Panc1 (cell line): ENCODE results near the gene SSBP3. TPM values are rescaled to one million over a fixed set of nuclear protein-coding genes. Genes with fewer than 3 reads are reported as not detected.

Experiments
- ATAC-seq: fragments of 200-7000 bp; cut with Tn5 transposase; 2 replicates; pipeline ENCODE4 v1.9.1; 2020; ENCODE audit warnings: mild to moderate bottlenecking, moderate library complexity
- BruUV-seq: library from RNA; stranded (reverse); fragments of 400-500 nt; replicated peaks from 2 replicates; lab custom pipeline; 2021; lab: Mats Ljungman, UMichigan
- CTCF ChIA-PET: fragments of 300-600 bp; sonication (Branson Sonifier 250); formaldehyde crosslinking; loops from one replicate; lab custom pipeline; 2022; ENCODE audit warnings: antibody characterized with exemption; lab: Charles Lee
- POLR2A ChIA-PET: fragments of 300-600 bp; sonication (Branson Sonifier 250); formaldehyde crosslinking; loops from one replicate; lab custom pipeline; 2022; ENCODE audit warnings: antibody characterized with exemption; lab: Charles Lee
- DNase-seq: peaks from one replicate; pipeline ENCODE4 v3.0.0-alpha.2; 2010; ENCODE audit warnings: low read depth, low spot score
- H3K27ac ChIP-seq: 2 replicates; pipeline ENCODE4 v1.5.1; 2011; ENCODE audit warnings: mild to moderate bottlenecking, low read length, inconsistent platforms
- H3K27me3 ChIP-seq: fragments of 200-500 bp; sonication (Bioruptor generic); 2 replicates; pipeline ENCODE4 v1.6.0; 2014; ENCODE audit warnings: low read length, inconsistent platforms; ENCODE audit not compliant: control insufficient read depth, insufficient read depth
- H3K36me3 ChIP-seq: fragments of 200-500 bp; sonication (Bioruptor generic); 2 replicates; pipeline ENCODE4 v1.5.1; 2014; ENCODE audit warnings: inconsistent platforms, mild to moderate bottlenecking, low read length, moderate library complexity; ENCODE audit not compliant: control insufficient read depth, insufficient read depth
- H3K4me1 ChIP-seq: 2 replicates; pipeline ENCODE4 v1.5.1; 2011; ENCODE audit warnings: inconsistent platforms, mild to moderate bottlenecking, low read length, moderate library complexity; ENCODE audit not compliant: control insufficient read depth, insufficient read depth
- H3K4me3 ChIP-seq, 2 experiments: 2 replicates each; pipeline ENCODE4 v1.5.1; 2011 to 2012; ENCODE audit warnings: low read depth in 2 of 2, low read length in 2 of 2, mild to moderate bottlenecking in 2 of 2, inconsistent platforms in 1 of 2, moderate library complexity in 1 of 2
- H3K9me3 ChIP-seq: fragments of 200-500 bp; sonication (Bioruptor generic); 2 replicates; pipeline ENCODE4 v1.5.1; 2014; ENCODE audit warnings: low read depth, mild to moderate bottlenecking, inconsistent platforms, low read length, moderate library complexity; ENCODE audit not compliant: control insufficient read depth, insufficient read depth
- POLR2AphosphoS5 ChIP-seq: IDR thresholded peaks from 2 replicates; pipeline ENCODE4 v1.6.1; 2012; ENCODE audit warnings: mild to moderate bottlenecking, low read depth, low read length, moderate library complexity
- SIN3A ChIP-seq: IDR thresholded peaks from 2 replicates; pipeline ENCODE4 v1.6.1; 2012; ENCODE audit warnings: low read depth, mild to moderate bottlenecking, low read length, moderate library complexity, borderline replicate concordance; ENCODE audit not compliant: insufficient read depth
- TCF7L2 ChIP-seq: IDR thresholded peaks from 2 replicates; pipeline ENCODE4 v1.6.1; 2011; ENCODE audit warnings: mild to moderate bottlenecking, low read depth, low read length, inconsistent platforms
- in situ Hi-C: cut with HindIII; loops from 2 replicates; pipeline ENCODE4 v1.10.0; 2016; ENCODE audit warnings: low sequenced_read_pairs, low pct_unique_long_range_greater_than_20kb
- intact Hi-C: fragments of 100-400 bp; cut with micrococcal nuclease; formaldehyde crosslinking; loops from one replicate; pipeline ENCODE4 v1.10.0; 2022; ENCODE audit not compliant: unreplicated experiment
- total RNA-seq: library from RNA; stranded (reverse); gene quantifications from one replicate; pipeline ENCODE4 v1.2.1, GENCODE V29; 2021; ENCODE audit not compliant: unreplicated experiment
- TF ChIP-seq, protein P1 (sequence below), 2 experiments: IDR thresholded peaks; 2 replicates each; pipeline ENCODE4 v1.6.1; 2011 to 2012; ENCODE audit warnings: low read depth in 2 of 2, control low read depth in 1 of 2, low read length in 1 of 2, mild to moderate bottlenecking in 1 of 2, moderate library complexity in 1 of 2; ENCODE audit not compliant: insufficient read depth in 1 of 2
- TF ChIP-seq, protein P2 (sequence below): fragments of 450-650 bp; IDR thresholded peaks from 2 replicates; pipeline ENCODE4 v1.5.1; 2017; ENCODE audit warnings: mild to moderate bottlenecking

SSBP3 gene
- total RNA-seq, 1 experiment from 2014 or later: 22.5 TPM

DNA sequence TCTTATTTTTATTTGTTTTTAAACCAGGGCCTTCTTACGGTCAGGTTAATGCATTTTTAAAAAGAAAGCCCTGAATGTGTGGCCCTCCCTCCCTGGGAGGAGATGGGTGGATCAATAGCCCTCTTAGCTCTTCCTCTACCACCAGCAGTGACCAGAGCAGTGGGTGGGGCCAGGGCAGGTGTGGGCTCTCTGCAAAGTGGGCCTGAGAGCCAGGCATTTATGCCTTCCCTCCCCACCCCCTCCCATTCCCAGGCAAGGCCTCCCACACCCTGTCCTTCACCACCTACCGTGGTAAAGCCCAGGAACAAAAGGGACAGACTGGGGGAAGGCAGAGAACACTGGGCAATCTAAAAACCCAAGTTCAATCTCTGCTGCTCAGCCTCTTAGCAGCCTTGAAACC, 63.9 kb downstream of the SSBP3 start:
- CTCF ChIA-PET: no interaction called here
- H3K4me3 ChIP-seq: no peak overlapping the region
- H3K36me3 ChIP-seq: no peaks in the 10 kb centered on the region
- no peak overlapping the region for H3K27ac ChIP-seq
- DNase-seq: no peak
- no TSS peak for BruUV-seq
- ATAC-seq: no peak
- TF ChIP-seq TCF7L2: no peak
- no peak for TF ChIP-seq SIN3A
- TF ChIP-seq POLR2AphosphoS5: no peak
- in situ Hi-C loops: no loop called here
- H3K9me3 ChIP-seq: no peaks in the 10 kb centered on the region
- no peaks in the 10 kb centered on the region; the same call in 1 of the 2 replicates for H3K4me1 ChIP-seq
- POLR2A ChIA-PET: no interaction called here
- H3K27me3 ChIP-seq: no peaks in the 10 kb centered on the region
- intact Hi-C loops: no loop called here

DNA sequence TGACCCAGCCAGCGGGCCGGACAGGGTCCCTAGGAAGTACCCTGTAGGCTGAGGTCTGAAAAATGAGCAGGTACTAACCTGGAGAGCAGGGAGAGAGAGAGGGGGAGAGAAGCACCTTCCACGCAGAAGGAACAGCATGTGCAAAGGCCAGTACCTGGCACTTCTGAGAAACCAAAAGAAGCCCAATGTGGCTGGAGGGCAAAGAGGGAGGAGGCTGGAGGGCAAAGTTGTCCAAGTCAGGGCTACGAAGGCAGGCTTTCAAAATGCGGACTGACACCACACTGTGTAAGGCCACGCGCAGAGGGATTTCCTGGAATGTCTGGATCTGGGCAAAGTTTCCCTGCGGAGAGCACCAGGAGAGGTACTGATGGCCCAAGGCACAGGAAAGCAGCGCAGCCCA, 64.4 kb downstream of the SSBP3 start:
- Histone ChIP-seq H3K4me3 (no peak overlapping the region), H3K27ac (no peak overlapping the region), H3K36me3 (no peaks in the 10 kb centered on the region), H3K27me3 (no peaks in the 10 kb centered on the region), H3K9me3 (no peaks in the 10 kb centered on the region), H3K4me1 (no peaks in the 10 kb centered on the region; the same call in 1 of the 2 replicates)
- in situ Hi-C loops: no loop called here
- intact Hi-C loops: no loop called here
- ChIA-PET CTCF (no interaction called here), POLR2A (no interaction called here)
- DNase-seq (no peak), ATAC-seq (no peak)
- TF ChIP-seq, protein P1, sequence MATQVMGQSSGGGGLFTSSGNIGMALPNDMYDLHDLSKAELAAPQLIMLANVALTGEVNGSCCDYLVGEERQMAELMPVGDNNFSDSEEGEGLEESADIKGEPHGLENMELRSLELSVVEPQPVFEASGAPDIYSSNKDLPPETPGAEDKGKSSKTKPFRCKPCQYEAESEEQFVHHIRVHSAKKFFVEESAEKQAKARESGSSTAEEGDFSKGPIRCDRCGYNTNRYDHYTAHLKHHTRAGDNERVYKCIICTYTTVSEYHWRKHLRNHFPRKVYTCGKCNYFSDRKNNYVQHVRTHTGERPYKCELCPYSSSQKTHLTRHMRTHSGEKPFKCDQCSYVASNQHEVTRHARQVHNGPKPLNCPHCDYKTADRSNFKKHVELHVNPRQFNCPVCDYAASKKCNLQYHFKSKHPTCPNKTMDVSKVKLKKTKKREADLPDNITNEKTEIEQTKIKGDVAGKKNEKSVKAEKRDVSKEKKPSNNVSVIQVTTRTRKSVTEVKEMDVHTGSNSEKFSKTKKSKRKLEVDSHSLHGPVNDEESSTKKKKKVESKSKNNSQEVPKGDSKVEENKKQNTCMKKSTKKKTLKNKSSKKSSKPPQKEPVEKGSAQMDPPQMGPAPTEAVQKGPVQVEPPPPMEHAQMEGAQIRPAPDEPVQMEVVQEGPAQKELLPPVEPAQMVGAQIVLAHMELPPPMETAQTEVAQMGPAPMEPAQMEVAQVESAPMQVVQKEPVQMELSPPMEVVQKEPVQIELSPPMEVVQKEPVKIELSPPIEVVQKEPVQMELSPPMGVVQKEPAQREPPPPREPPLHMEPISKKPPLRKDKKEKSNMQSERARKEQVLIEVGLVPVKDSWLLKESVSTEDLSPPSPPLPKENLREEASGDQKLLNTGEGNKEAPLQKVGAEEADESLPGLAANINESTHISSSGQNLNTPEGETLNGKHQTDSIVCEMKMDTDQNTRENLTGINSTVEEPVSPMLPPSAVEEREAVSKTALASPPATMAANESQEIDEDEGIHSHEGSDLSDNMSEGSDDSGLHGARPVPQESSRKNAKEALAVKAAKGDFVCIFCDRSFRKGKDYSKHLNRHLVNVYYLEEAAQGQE (IDR thresholded peaks at IDR 0.05; ENCODE audit: insufficient read depth in 1 of 2, low read depth in 2 of 2, low read length in 1 of 2): no peak
- TF ChIP-seq POLR2AphosphoS5 (no peak), SIN3A (no peak), TCF7L2 (no peak)
- TF ChIP-seq, protein P2, sequence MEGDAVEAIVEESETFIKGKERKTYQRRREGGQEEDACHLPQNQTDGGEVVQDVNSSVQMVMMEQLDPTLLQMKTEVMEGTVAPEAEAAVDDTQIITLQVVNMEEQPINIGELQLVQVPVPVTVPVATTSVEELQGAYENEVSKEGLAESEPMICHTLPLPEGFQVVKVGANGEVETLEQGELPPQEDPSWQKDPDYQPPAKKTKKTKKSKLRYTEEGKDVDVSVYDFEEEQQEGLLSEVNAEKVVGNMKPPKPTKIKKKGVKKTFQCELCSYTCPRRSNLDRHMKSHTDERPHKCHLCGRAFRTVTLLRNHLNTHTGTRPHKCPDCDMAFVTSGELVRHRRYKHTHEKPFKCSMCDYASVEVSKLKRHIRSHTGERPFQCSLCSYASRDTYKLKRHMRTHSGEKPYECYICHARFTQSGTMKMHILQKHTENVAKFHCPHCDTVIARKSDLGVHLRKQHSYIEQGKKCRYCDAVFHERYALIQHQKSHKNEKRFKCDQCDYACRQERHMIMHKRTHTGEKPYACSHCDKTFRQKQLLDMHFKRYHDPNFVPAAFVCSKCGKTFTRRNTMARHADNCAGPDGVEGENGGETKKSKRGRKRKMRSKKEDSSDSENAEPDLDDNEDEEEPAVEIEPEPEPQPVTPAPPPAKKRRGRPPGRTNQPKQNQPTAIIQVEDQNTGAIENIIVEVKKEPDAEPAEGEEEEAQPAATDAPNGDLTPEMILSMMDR: no peak
- BruUV-seq: no TSS peak

DNA sequence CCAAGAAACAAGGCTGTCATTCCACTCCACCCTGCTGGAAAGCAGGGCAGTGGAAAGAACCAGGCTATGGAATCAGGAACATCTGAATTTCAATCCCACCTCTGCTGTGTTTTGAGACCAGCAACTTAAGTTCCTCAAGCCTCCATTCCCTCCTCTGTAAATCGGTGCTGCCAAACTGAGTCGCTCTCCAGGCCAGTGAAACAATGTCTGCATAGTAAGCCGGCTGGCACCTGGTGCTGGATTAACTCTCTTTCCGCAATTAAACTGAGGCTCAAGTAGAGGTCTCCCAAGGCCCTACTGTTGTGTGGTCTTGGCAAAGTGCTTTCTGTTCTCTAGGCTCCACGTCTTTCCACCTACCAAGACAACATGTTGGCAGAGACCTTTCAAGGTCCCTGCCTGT, 65.3 kb downstream of the SSBP3 start:
- H3K36me3 ChIP-seq: no peaks in the 10 kb centered on the region
- in situ Hi-C loops (no loop called here), intact Hi-C loops (no loop called here)
- ChIA-PET CTCF (no interaction called here), POLR2A (no interaction called here)
- no peak overlapping the region for H3K4me3 ChIP-seq
- BruUV-seq: no TSS peak
- H3K27ac ChIP-seq: no peak overlapping the region
- no peak for DNase-seq
- H3K9me3 ChIP-seq: no peaks in the 10 kb centered on the region
- no peak for TF ChIP-seq POLR2AphosphoS5
- TF ChIP-seq, protein P2: no peak
- TF ChIP-seq TCF7L2: no peak
- TF ChIP-seq, protein P1 (IDR thresholded peaks at IDR 0.05; ENCODE audit: insufficient read depth in 1 of 2, low read depth in 2 of 2, low read length in 1 of 2): no peak
- no peak for TF ChIP-seq SIN3A
- H3K4me1 ChIP-seq: no peaks in the 10 kb centered on the region; the same call in 1 of the 2 replicates
- ATAC-seq: no peak
- H3K27me3 ChIP-seq: no peaks in the 10 kb centered on the region
